CD4-positive, alpha-beta memory T cell (primary cell): ENCODE results near the gene REM1. TPM values are rescaled to one million over a fixed set of nuclear protein-coding genes. Genes with fewer than 3 reads are reported as not detected.

ENCODE experiments used
- CTCF ChIA-PET: fragments of 350-600 bp; sonication (Branson Sonifier 250); formaldehyde crosslinking; loops from one replicate; lab custom pipeline; 2021; ENCODE audit warnings: inconsistent platforms; ENCODE audit not compliant: partially characterized antibody; lab: Charles Lee
- POLR2A ChIA-PET: fragments of 350-600 bp; sonication (Branson Sonifier 250); formaldehyde crosslinking; loops from one replicate; lab custom pipeline; 2021; ENCODE audit not compliant: partially characterized antibody; lab: Charles Lee
- DNase-seq, 5 donors: peaks; one replicate each; pipeline versions ENCODE4 v3.0.0 to v3.0.0-alpha.2; 2020 to 2022; ENCODE audit warnings: mixed read lengths in 1 of 5
- H3K27ac ChIP-seq: one replicate; pipeline ENCODE4 v1.7.0; 2013; ENCODE audit warnings: low read depth, low read length
- H3K27me3 ChIP-seq: 2 replicates; pipeline ENCODE4 v1.7.0; 2013; ENCODE audit warnings: mild to moderate bottlenecking, low read length, moderate library complexity; ENCODE audit not compliant: insufficient read depth
- H3K36me3 ChIP-seq: 2 replicates; pipeline ENCODE4 v1.7.0; 2013; ENCODE audit warnings: mild to moderate bottlenecking, low read length, moderate library complexity; ENCODE audit not compliant: insufficient read depth
- H3K4me1 ChIP-seq: 2 replicates; pipeline ENCODE4 v1.7.0; 2013; ENCODE audit warnings: mild to moderate bottlenecking, low read length, moderate library complexity; ENCODE audit not compliant: insufficient read depth
- H3K4me3 ChIP-seq, 2 donors: one replicate each; pipeline ENCODE4 v1.7.0; 2013; ENCODE audit warnings: low read length in 2 of 2, mild to moderate bottlenecking in 1 of 2
- H3K9me3 ChIP-seq, 2 donors: one replicate each; pipeline ENCODE4 v1.7.0; 2013; ENCODE audit warnings: low read length in 2 of 2, control low read depth in 1 of 2; ENCODE audit not compliant: control insufficient read depth in 1 of 2
- H3K27ac Mint-ChIP-seq, 7 donors: one replicate each; pipeline ENCODE4 v1.8.0; 2020 to 2021; ENCODE audit warnings: mixed read lengths in 7 of 7, mild to moderate bottlenecking in 6 of 7, inconsistent platforms in 3 of 7, moderate library complexity in 3 of 7
- H3K27me3 Mint-ChIP-seq, 2 donors: one replicate each; pipeline ENCODE4 v1.8.0; 2020 to 2021; ENCODE audit warnings: mixed read lengths in 2 of 2
- H3K36me3 Mint-ChIP-seq, 2 donors: one replicate each; pipeline ENCODE4 v1.8.0; 2020 to 2021; ENCODE audit warnings: mixed read lengths in 2 of 2, inconsistent platforms in 1 of 2, mild to moderate bottlenecking in 1 of 2
- H3K4me1 Mint-ChIP-seq, 4 donors: one replicate each; pipeline ENCODE4 v1.8.0; 2020 to 2021; ENCODE audit warnings: mixed read lengths in 4 of 4, mild to moderate bottlenecking in 1 of 4
- H3K4me3 Mint-ChIP-seq, 8 donors: one replicate each; pipeline ENCODE4 v1.8.0; 2020 to 2021; ENCODE audit warnings: mixed read lengths in 8 of 8, mild to moderate bottlenecking in 7 of 8, moderate library complexity in 6 of 8, inconsistent platforms in 3 of 8
- H3K9me3 Mint-ChIP-seq, 8 donors: one replicate each; pipeline ENCODE4 v1.8.0; 2020 to 2021; ENCODE audit warnings: mixed read lengths in 8 of 8, mild to moderate bottlenecking in 5 of 8, inconsistent platforms in 3 of 8, moderate library complexity in 1 of 8
- intact Hi-C: fragments of 100-400 bp; cut with micrococcal nuclease; formaldehyde crosslinking; loops from one replicate; pipeline ENCODE4 v1.15.1; 2023
- polyA plus RNA-seq, 2 donors: library from polyadenylated mRNA; unstranded; fragments of 300-500 nt; fragmentation: Illumina TruSeq; gene quantifications; one replicate each; pipeline ENCODE4 v1.2.3, GENCODE V29; 2021
- total RNA-seq, 2 experiments: library from RNA; stranded (reverse); gene quantifications; one replicate each; pipeline ENCODE4 v1.2.3, GENCODE V29; 2021

REM1 gene
- total and polyA plus RNA-seq, 4 experiments from 2014 or later: not detected

GRCh38 chr20:31473331-31474096 is 1.6 kb upstream of the REM1 start:
- POLR2A ChIA-PET: no interaction called here
- peaks cover 26 to 36% of the 10 kb centered on the region in 2 donors for H3K27me3 Mint-ChIP-seq

GRCh38 chr20:31474097-31474436 is 1.0 kb upstream of the REM1 start:
- peaks cover 27 to 36% of the 10 kb centered on the region in 2 donors for H3K27me3 Mint-ChIP-seq
- peaks cover 7% of the 10 kb centered on the region for H3K27me3 ChIP-seq
- intact Hi-C loops: no loop called here
- CTCF ChIA-PET: interaction anchor here (0.6 to 1.7 kb wide), 2 partner anchors 14 kb away, joined by 3 to 4 read pairs; no protein-coding TSS in a partner anchor
- H3K4me1 ChIP-seq: no peaks in the 10 kb centered on the region
- H3K27ac Mint-ChIP-seq: no peak overlapping the region
- no peak overlapping the region for H3K4me3 Mint-ChIP-seq
- POLR2A ChIA-PET: no interaction called here
- no peaks in the 10 kb centered on the region for H3K36me3 ChIP-seq
- H3K27ac ChIP-seq: no peak overlapping the region
- H3K9me3 ChIP-seq: no peaks in the 10 kb centered on the region
- peaks cover 0 to 4% of the 10 kb centered on the region in 2 donors for H3K36me3 Mint-ChIP-seq
- DNase-seq: no peak
- no peak overlapping the region for H3K4me3 ChIP-seq
- H3K9me3 Mint-ChIP-seq: peaks cover 0 to 4% (median 2%) of the 10 kb centered on the region in 8 donors
- H3K4me1 Mint-ChIP-seq: peaks cover 0 to 9% (median 5%) of the 10 kb centered on the region in 4 donors

More at GRCh38 chr20:31473331-31474096, 1.6 kb upstream of the REM1 start:
- CTCF ChIA-PET: interaction anchor here (1.7 kb wide), 1 partner anchor 13 kb away, joined by 4 read pairs; no protein-coding TSS in a partner anchor
- intact Hi-C loops: no loop called here
- no peaks in the 10 kb centered on the region for H3K36me3 ChIP-seq
- H3K27me3 ChIP-seq: peaks cover 7% of the 10 kb centered on the region
- no peak overlapping the region for H3K27ac ChIP-seq
- no peaks in the 10 kb centered on the region for H3K4me1 ChIP-seq
- Mint-ChIP-seq H3K4me3 (no peak overlapping the region), H3K27ac (no peak overlapping the region), H3K9me3 (peaks cover 0 to 4% (median 2%) of the 10 kb centered on the region in 8 donors), H3K4me1 (peaks cover 0 to 9% (median 5%) of the 10 kb centered on the region in 4 donors), H3K36me3 (peaks cover 0 to 4% of the 10 kb centered on the region in 2 donors)
- H3K9me3 ChIP-seq: no peaks in the 10 kb centered on the region
- no peak for DNase-seq
- no peak overlapping the region for H3K4me3 ChIP-seq

GRCh38 chr20:31475472-31476293 is 595 bp downstream of the REM1 start:
- Histone ChIP-seq H3K4me1 (no peaks in the 10 kb centered on the region), H3K4me3 (no peak overlapping the region), H3K36me3 (no peaks in the 10 kb centered on the region), H3K27me3 (peaks cover 7% of the 10 kb centered on the region), H3K27ac (no peak overlapping the region), H3K9me3 (no peaks in the 10 kb centered on the region)
- peaks cover 0 to 4% (median 2%) of the 10 kb centered on the region in 8 donors for H3K9me3 Mint-ChIP-seq
- ChIA-PET CTCF (interaction anchor here (1.2 kb wide), 1 partner anchor 15 kb away, joined by 5 read pairs; no protein-coding TSS in a partner anchor), POLR2A (no interaction called here)
- H3K27ac Mint-ChIP-seq: no peak overlapping the region
- H3K27me3 Mint-ChIP-seq: peaks cover 28 to 36% of the 10 kb centered on the region in 2 donors
- peaks cover 0 to 4% of the 10 kb centered on the region in 2 donors for H3K36me3 Mint-ChIP-seq
- H3K4me3 Mint-ChIP-seq: peak overlapping the region in 1 of 8 donors; percentile 17
- intact Hi-C loops: no loop called here
- DNase-seq: no peak
- peaks cover 0 to 9% (median 5%) of the 10 kb centered on the region in 4 donors for H3K4me1 Mint-ChIP-seq

- ChIA-PET POLR2A (no interaction called here), CTCF (interaction anchor here (1.2 kb wide), 1 partner anchor 15 kb away, joined by 5 read pairs; no protein-coding TSS in a partner anchor)
- intact Hi-C loops: no loop called here
- Mint-ChIP-seq H3K27me3 (peaks cover 28 to 37% of the 10 kb centered on the region in 2 donors), H3K9me3 (peaks cover 0 to 4% (median 2%) of the 10 kb centered on the region in 8 donors), H3K4me1 (peaks cover 0 to 9% (median 5%) of the 10 kb centered on the region in 4 donors), H3K4me3 (no peak overlapping the region), H3K27ac (no peak overlapping the region), H3K36me3 (peaks cover 0 to 4% of the 10 kb centered on the region in 2 donors)
- Histone ChIP-seq H3K27me3 (peaks cover 7% of the 10 kb centered on the region), H3K4me3 (no peak overlapping the region), H3K4me1 (no peaks in the 10 kb centered on the region), H3K36me3 (no peaks in the 10 kb centered on the region), H3K27ac (no peak overlapping the region), H3K9me3 (no peaks in the 10 kb centered on the region)
- DNase-seq: no peak
Measured at GRCh38 chr20:31476294-31476585, 1.2 kb downstream of the REM1 start.

- Histone ChIP-seq H3K36me3 (no peaks in the 10 kb centered on the region), H3K4me3 (no peak overlapping the region), H3K27me3 (peaks cover 7% of the 10 kb centered on the region), H3K4me1 (no peaks in the 10 kb centered on the region), H3K27ac (no peak overlapping the region), H3K9me3 (no peaks in the 10 kb centered on the region)
- Mint-ChIP-seq H3K9me3 (peaks cover 0 to 4% (median 2%) of the 10 kb centered on the region in 8 donors), H3K4me1 (peaks cover 0 to 9% (median 5%) of the 10 kb centered on the region in 4 donors), H3K4me3 (no peak overlapping the region), H3K27me3 (peaks cover 28 to 42% of the 10 kb centered on the region in 2 donors), H3K27ac (no peak overlapping the region), H3K36me3 (peaks cover 0 to 4% of the 10 kb centered on the region in 2 donors)
- CTCF ChIA-PET: interaction anchor here (1.2 kb wide), 1 partner anchor 16 kb away, joined by 5 read pairs; no protein-coding TSS in a partner anchor
- POLR2A ChIA-PET: no interaction called here
- DNase-seq: no peak
- intact Hi-C loops: no loop called here
Measured at GRCh38 chr20:31476643-31477215, 1.6 kb downstream of the REM1 start.

GRCh38 chr20:31484001-31484400 is 8.9 kb downstream of the REM1 start:
- ChIA-PET CTCF (interaction anchor here (1.3 kb wide), 1 partner anchor 19 kb away, joined by 7 read pairs; no protein-coding TSS in a partner anchor), POLR2A (no interaction called here)
- H3K27me3 Mint-ChIP-seq: peaks cover 12 to 16% of the 10 kb centered on the region in 2 donors
- peaks cover 0 to 5% (median 0%) of the 10 kb centered on the region in 8 donors for H3K9me3 Mint-ChIP-seq
- Histone ChIP-seq H3K9me3 (no peaks in the 10 kb centered on the region), H3K36me3 (no peaks in the 10 kb centered on the region), H3K27me3 (no peaks in the 10 kb centered on the region), H3K4me3 (no peak overlapping the region), H3K4me1 (no peaks in the 10 kb centered on the region), H3K27ac (no peak overlapping the region)
- no peak overlapping the region for H3K27ac Mint-ChIP-seq
- H3K36me3 Mint-ChIP-seq: no peaks in the 10 kb centered on the region
- H3K4me3 Mint-ChIP-seq: no peak overlapping the region
- peak in 3 of 5 donors; percentile 6 to 12 (median 8) for DNase-seq
- intact Hi-C loops: no loop called here
- peaks cover 0 to 6% (median 4%) of the 10 kb centered on the region in 4 donors for H3K4me1 Mint-ChIP-seq
